DND-41 (cell line): ENCODE data around the gene TSSK2.

Source experiments
- ATAC-seq: fragments of 200-7000 bp; cut with Tn5 transposase; 3 replicates; pipeline ENCODE4 v1.9.1; 2021; ENCODE audit warnings: low read depth; ENCODE audit not compliant: insufficient read depth
- DNase-seq: peaks from one replicate; pipeline ENCODE4 v3.0.0-alpha.2; 2020
- H2AFZ ChIP-seq: 2 replicates; pipeline ENCODE4 v1.6.0; 2012; ENCODE audit warnings: low read depth, low read length
- H3K27ac ChIP-seq: 2 replicates; pipeline ENCODE4 v1.5.1; 2012; ENCODE audit warnings: low read length, inconsistent platforms
- H3K27me3 ChIP-seq: fragments of 200-600 bp; sonication (generic); 2 replicates; pipeline ENCODE4 v1.6.0; 2012; ENCODE audit warnings: low read length, mild to moderate bottlenecking, inconsistent platforms; ENCODE audit not compliant: insufficient read depth, poor library complexity
- H3K36me3 ChIP-seq: 2 replicates; pipeline ENCODE4 v1.5.1; 2012; ENCODE audit warnings: low read length, inconsistent platforms; ENCODE audit not compliant: insufficient read depth
- H3K4me1 ChIP-seq: 2 replicates; pipeline ENCODE4 v1.5.1; 2012; ENCODE audit warnings: mild to moderate bottlenecking, low read length; ENCODE audit not compliant: insufficient read depth
- H3K4me2 ChIP-seq: 2 replicates; pipeline ENCODE4 v1.6.0; 2012; ENCODE audit warnings: mild to moderate bottlenecking, moderate library complexity, low read length, inconsistent platforms; ENCODE audit not compliant: insufficient read depth
- H3K4me3 ChIP-seq, 2 experiments: fragments of 200-600 bp in 1 of 2; shearing (Covaris generic) in 1 of 2; 2 replicates each; pipeline ENCODE4 v1.5.1; 2012 to 2016; ENCODE audit warnings: inconsistent platforms in 2 of 2, low read length in 2 of 2, mild to moderate bottlenecking in 2 of 2, low read depth in 1 of 2, moderate library complexity in 1 of 2
- H3K79me2 ChIP-seq: 2 replicates; pipeline ENCODE4 v1.6.0; 2012; ENCODE audit warnings: low read length, inconsistent platforms; ENCODE audit not compliant: insufficient read depth
- H3K9ac ChIP-seq: 2 replicates; pipeline ENCODE4 v1.6.0; 2012; ENCODE audit warnings: low read depth, mild to moderate bottlenecking, inconsistent platforms, low read length, moderate library complexity
- H3K9me3 ChIP-seq: 2 replicates; pipeline ENCODE4 v1.5.1; 2012; ENCODE audit warnings: low read length, moderate library complexity, mild to moderate bottlenecking, inconsistent platforms; ENCODE audit not compliant: insufficient read depth, severe bottlenecking
- H4K20me1 ChIP-seq: 2 replicates; pipeline ENCODE4 v1.6.0; 2012; ENCODE audit warnings: low read length; ENCODE audit not compliant: insufficient read depth
- CTCF ChIP-seq: IDR thresholded peaks from 2 replicates; pipeline ENCODE4 v1.5.1; 2012; ENCODE audit warnings: borderline replicate concordance, low read length, moderate library complexity, mild to moderate bottlenecking; ENCODE audit not compliant: poor library complexity, severe bottlenecking; ENCODE audit errors: extremely low read depth
- EZH2 ChIP-seq: IDR thresholded peaks from 3 replicates; pipeline ENCODE4 v1.6.1; 2012; ENCODE audit warnings: borderline replicate concordance, low read depth, mild to moderate bottlenecking, moderate library complexity, low read length, inconsistent platforms; ENCODE audit not compliant: severe bottlenecking

TSSK2 gene

GRCh38 chr22:19175026-19175601 lies 44.0 kb downstream of the TSSK2 start:
- Histone ChIP-seq H3K27me3 (no peaks in the 10 kb centered on the region), H4K20me1 (peaks cover 53% of the 10 kb centered on the region), H3K36me3 (peaks cover 34% of the 10 kb centered on the region), H3K27ac (no peak overlapping the region), H2AFZ (no peak overlapping the region), H3K4me1 (peaks cover 77% of the 10 kb centered on the region), H3K4me2 (peak overlapping the region; percentile 36), H3K4me3 (no peak overlapping the region), H3K9ac (0 out of 2 replicates have a peak overlapping the region, but pooled peaks have one; percentile 14), H3K9me3 (no peaks in the 10 kb centered on the region), H3K79me2 (peaks cover 78% of the 10 kb centered on the region)
- ATAC-seq (no peak), DNase-seq (no peak)
- TF ChIP-seq EZH2 = no peak
- TF ChIP-seq CTCF = no peak

- no peak for ATAC-seq
- TF ChIP-seq EZH2 (no peak), CTCF (no peak)
- Histone ChIP-seq H3K4me1 (peaks cover 71% of the 10 kb centered on the region), H2AFZ (no peak overlapping the region), H3K9me3 (no peaks in the 10 kb centered on the region), H3K4me3 (no peak overlapping the region), H3K27me3 (no peaks in the 10 kb centered on the region), H3K79me2 (peaks cover 75% of the 10 kb centered on the region), H4K20me1 (peaks cover 53% of the 10 kb centered on the region), H3K9ac (no peak overlapping the region), H3K4me2 (peak overlapping the region; percentile 7; the same call in 1 of the 2 replicates), H3K36me3 (peaks cover 34% of the 10 kb centered on the region), H3K27ac (no peak overlapping the region)
- no peak for DNase-seq
These were observed 44.6 kb downstream of the TSSK2 start for GRCh38 chr22:19175602-19176174.

GRCh38 chr22:19176175-19176643 lies 45.1 kb downstream of the TSSK2 start:
- H3K27ac ChIP-seq = no peak overlapping the region
- TF ChIP-seq CTCF (no peak), EZH2 (no peak)
- peaks cover 68% of the 10 kb centered on the region for H3K4me1 ChIP-seq
- peak overlapping the region; percentile 82; the same call in 1 of the 2 replicates for H3K4me2 ChIP-seq
- no peak for DNase-seq
- no peak for ATAC-seq
- no peak overlapping the region for H3K9ac ChIP-seq
- no peak overlapping the region for H2AFZ ChIP-seq
- no peaks in the 10 kb centered on the region for H3K9me3 ChIP-seq
- H3K4me3 ChIP-seq = peak overlapping the region in 1 of 2 experiments; percentile 68; a peak in 1 of 4 replicates
- peaks cover 70% of the 10 kb centered on the region for H3K79me2 ChIP-seq
- peaks cover 53% of the 10 kb centered on the region for H4K20me1 ChIP-seq
- peaks cover 34% of the 10 kb centered on the region for H3K36me3 ChIP-seq
- no peaks in the 10 kb centered on the region for H3K27me3 ChIP-seq
